Measurements from ENCODE around the gene TMEM203.
A peak's percentile ranks its signal among the peaks of the same experiment; 100 is the strongest.

The TMEM203 gene

GRCh38 chr9:137227054-137227852, 21.8 kb upstream of the TMEM203 start, which contains the start of gene RNF224:
TSS of gene RNF224 (plus strand) at chr9:137227502. CDS start at chr9:137228336, 834 bp downstream.
- H3K4me3 ChIP-seq (ENCODE audit: low read depth, low read length) = no peak within 1 kb of the TSS
- in situ Hi-C loops (cut with HindIII; ENCODE audit: low sequenced_read_pairs) = no loop called here
- TF ChIP-seq CTCF (IDR thresholded peaks at IDR 0.05; ENCODE audit: low read depth, low read length, missing control alignments) = peak; percentile 85
- peak; percentile 44 for DNase-seq (ENCODE audit: low read depth)

- no peak for TF ChIP-seq CTCF (IDR thresholded peaks at IDR 0.05; ENCODE audit: low read depth, low read length, missing control alignments)
- H3K4me3 ChIP-seq (ENCODE audit: low read depth, low read length) = no peak overlapping the region
- no peak for DNase-seq (ENCODE audit: low read depth)
- in situ Hi-C loops (cut with HindIII; ENCODE audit: low sequenced_read_pairs) = no loop called here
Measured at GRCh38 chr9:137226338-137227053, 21.0 kb upstream of the TMEM203 start.

- H3K4me3 ChIP-seq (ENCODE audit: low read depth, low read length) = no peak overlapping the region
- no peak for TF ChIP-seq CTCF (IDR thresholded peaks at IDR 0.05; ENCODE audit: low read depth, low read length, missing control alignments)
- no peak for DNase-seq (ENCODE audit: low read depth)
Measured at GRCh38 chr9:137225699-137226331, 20.4 kb upstream of the TMEM203 start.

GRCh38 chr9:137224830-137225694, 19.6 kb upstream of the TMEM203 start, which contains the start of gene CYSRT1:
TSS of gene CYSRT1 (plus strand) at chr9:137225174. CDS start at chr9:137225622, 448 bp downstream.
- no peak for DNase-seq (ENCODE audit: low read depth)
- peak within 1 kb of the TSS; percentile 86 for H3K4me3 ChIP-seq (ENCODE audit: low read depth, low read length)
- in situ Hi-C loops (cut with HindIII; ENCODE audit: low sequenced_read_pairs) = no loop called here
- no peak for TF ChIP-seq CTCF (IDR thresholded peaks at IDR 0.05; ENCODE audit: low read depth, low read length, missing control alignments)

More at GRCh38 chr9:137225699-137226331, 20.4 kb upstream of the TMEM203 start:
- in situ Hi-C loops (cut with HindIII; ENCODE audit: low sequenced_read_pairs) = no loop called here

- DNase-seq (ENCODE audit: low read depth) = peak; percentile 95
- in situ Hi-C loops (cut with HindIII; ENCODE audit: low sequenced_read_pairs) = no loop called here
- peak overlapping the region; percentile 86 for H3K4me3 ChIP-seq (ENCODE audit: low read depth, low read length)
Measured at GRCh38 chr9:137223078-137223970, 17.9 kb upstream of the TMEM203 start.

More at GRCh38 chr9:137223078-137223970, 17.9 kb upstream of the TMEM203 start:
- no peak for TF ChIP-seq CTCF (IDR thresholded peaks at IDR 0.05; ENCODE audit: low read depth, low read length, missing control alignments)

All from astrocyte of the cerebellum (primary cell).